ENCODE data around the gene ZNF582. TPM values are rescaled to one million over a fixed set of nuclear protein-coding genes. Genes with fewer than 3 reads are reported as not detected.
A peak's percentile ranks its signal among the peaks of the same experiment; 100 is the strongest.

ZNF582 gene
- total RNA-seq, 2 experiments from 2014 or later, result 5.0 to 5.5 TPM

DNA sequence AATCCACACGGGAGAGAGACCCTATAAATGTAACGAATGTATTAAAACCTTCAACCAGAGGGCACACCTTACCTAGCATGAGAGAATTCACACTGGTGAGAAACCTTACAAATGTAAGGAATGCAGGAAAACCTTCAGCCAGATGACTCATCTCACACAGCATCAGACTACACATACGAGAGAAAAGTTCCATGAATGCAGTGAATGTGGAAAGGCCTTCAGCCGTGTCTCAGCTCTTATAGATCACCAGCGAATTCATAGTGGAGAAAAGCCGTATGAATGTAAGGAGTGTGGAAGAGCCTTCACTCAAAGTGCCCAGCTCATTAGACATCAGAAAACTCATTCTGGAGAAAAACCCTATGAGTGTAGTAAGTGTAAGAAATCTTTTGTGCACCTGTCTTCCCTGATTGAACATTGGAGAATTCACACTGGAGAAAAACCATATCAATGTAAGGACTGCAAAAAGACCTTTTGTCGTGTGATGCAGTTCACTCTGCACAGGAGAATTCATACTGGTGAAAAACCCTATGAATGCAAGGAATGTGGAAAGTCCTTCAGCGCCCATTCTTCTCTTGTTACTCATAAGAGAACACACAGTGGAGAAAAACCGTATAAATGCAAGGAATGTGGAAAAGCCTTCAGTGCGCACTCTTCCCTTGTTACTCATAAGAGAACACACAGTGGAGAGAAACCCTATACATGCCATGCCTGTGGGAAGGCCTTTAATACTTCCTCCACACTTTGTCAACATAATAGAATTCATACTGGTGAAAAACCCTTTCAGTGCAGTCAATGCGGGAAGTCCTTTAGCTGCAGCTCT is 16.0 kb downstream of the ZNF582 start:
- DNase-seq (no peak), ATAC-seq (ENCODE audit: low read depth) (no peak)
- peaks cover 73% of the 10 kb centered on the region for H3K36me3 Mint-ChIP-seq
- H3K27ac Mint-ChIP-seq, result no peak overlapping the region
- POLR2A ChIA-PET, result no interaction called here
- peaks cover 52% of the 10 kb centered on the region for H3K9me3 Mint-ChIP-seq
- H3K4me1 Mint-ChIP-seq, result peaks cover 6% of the 10 kb centered on the region
- no peak overlapping the region for H3K4me3 Mint-ChIP-seq
- H3K27me3 Mint-ChIP-seq, result no peaks in the 10 kb centered on the region

DNA sequence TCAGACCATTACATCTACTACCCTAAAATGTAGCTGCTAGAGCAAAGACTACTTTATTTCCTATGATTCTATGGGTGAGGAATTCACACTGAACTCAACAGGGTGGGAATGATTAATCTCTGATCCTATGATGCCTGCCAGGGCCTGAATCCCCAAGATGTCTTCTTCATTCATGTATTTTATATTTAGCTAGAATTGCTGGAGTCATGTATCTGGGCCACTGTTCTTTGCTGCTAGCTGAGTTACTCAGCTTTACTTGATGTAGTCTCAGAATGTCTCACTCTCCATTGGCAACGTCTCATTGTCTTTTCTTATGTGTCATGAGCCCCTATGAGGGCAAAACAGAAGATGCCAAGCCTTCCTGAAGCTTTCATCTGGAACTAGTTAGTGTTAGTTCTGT is 21.1 kb downstream of the ZNF582 start:
- DNase-seq (no peak), ATAC-seq (ENCODE audit: low read depth) (no peak)
- Mint-ChIP-seq H3K4me3 (no peak overlapping the region), H3K4me1 (peaks cover 17% of the 10 kb centered on the region), H3K27ac (no peak overlapping the region), H3K27me3 (no peaks in the 10 kb centered on the region), H3K9me3 (peaks cover 51% of the 10 kb centered on the region), H3K36me3 (peaks cover 80% of the 10 kb centered on the region)
- POLR2A ChIA-PET, result no interaction called here

DNA sequence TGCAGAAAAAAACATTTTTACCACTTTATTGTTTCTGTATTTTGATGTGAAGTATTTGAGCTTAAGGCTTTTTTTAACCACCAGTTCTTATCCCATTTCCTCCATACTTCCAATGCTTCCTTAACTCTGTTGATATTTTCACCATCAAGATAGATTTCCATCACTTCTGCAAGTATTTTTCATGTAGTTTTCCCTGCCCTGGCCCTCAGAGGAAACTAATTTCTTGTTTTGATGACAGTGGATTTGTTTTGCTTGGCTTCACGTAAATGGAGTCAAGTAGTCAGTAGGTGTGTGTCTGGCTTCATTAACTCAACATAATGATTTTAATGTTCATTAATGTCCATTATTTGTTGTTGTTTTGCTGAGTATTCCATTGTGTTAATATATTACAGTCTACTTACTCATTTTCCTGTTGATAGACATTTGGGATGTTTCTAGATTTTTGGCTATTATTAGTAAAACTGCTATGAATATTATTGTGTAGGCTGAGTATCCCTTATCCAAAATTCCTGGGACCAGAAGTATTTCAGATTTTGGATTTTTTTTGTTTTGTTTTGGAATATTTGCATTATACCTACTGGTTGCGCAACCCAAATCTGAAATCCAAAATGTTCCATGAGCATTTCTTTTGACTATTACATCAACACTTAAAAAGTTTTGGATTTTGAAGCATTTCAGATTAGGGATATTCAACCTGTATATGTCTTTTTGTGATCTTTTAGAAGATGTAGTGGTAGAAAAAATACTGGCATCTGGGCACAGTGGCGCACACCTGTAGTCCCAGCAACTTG is 23.3 kb downstream of the ZNF582 start:
- Mint-ChIP-seq H3K9me3 (peaks cover 42% of the 10 kb centered on the region), H3K27ac (no peak overlapping the region), H3K4me1 (peaks cover 17% of the 10 kb centered on the region), H3K4me3 (no peak overlapping the region), H3K27me3 (no peaks in the 10 kb centered on the region), H3K36me3 (peaks cover 63% of the 10 kb centered on the region)
- no peak for DNase-seq
- no peak for ATAC-seq (ENCODE audit: low read depth)
- POLR2A ChIA-PET, result no interaction called here

DNA sequence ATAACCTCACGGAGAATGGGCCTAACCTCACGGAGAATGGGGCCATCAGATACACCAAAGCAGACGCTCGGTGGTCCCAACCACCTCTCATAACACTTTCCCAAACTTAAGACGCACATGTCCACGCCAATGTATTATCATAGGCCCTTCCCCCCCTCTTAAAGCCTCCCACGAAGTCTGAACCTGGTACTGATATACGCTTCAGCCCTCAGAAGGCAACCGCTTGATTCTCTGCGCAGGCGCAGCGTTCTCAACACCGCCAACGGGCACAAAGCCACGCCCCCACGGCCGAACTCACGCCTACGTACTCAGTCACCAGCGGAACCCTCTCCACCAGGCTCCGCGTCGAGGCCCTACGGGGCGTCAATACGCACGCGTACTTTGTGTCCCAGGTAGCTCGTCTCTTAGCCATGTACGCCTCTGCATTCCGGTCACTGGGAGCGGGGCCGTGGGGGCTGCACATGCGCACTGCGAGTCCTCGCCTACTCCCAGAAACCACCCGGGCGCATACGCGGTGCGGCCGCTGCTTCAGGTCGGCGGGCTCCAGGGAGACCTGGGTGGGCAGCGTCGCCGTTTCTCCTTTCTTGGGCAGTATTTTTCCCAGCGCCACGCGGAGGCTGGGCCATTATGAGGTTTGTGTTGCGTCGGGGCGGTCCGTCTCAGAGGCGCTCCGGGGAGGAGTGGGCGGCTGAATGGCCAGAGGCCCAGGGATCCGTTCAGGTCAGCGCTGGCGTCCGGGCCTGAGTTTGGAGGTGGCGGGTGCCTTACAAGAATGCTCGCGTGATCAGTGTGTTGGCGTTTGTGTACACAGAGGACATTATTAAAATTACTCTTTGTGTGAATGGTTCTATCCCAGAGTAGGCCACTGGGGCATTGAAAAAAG is 25.3 kb downstream of the ZNF582 start:
- Mint-ChIP-seq H3K4me3 (peak overlapping the region; percentile 95), H3K27me3 (no peaks in the 10 kb centered on the region), H3K9me3 (peaks cover 39% of the 10 kb centered on the region), H3K36me3 (peaks cover 43% of the 10 kb centered on the region), H3K27ac (peak overlapping the region; percentile 90), H3K4me1 (peaks cover 17% of the 10 kb centered on the region)
- DNase-seq (peak; percentile 88), ATAC-seq (ENCODE audit: low read depth) (peak; percentile 100)
- POLR2A ChIA-PET, result interaction anchor here (0.5 to 1.0 kb wide), 4 partner anchors 36 to 1395 kb away, joined by 3 to 4 read pairs (median 3); partner anchors contain the start of genes ZFP28 and ZNF583

DNA sequence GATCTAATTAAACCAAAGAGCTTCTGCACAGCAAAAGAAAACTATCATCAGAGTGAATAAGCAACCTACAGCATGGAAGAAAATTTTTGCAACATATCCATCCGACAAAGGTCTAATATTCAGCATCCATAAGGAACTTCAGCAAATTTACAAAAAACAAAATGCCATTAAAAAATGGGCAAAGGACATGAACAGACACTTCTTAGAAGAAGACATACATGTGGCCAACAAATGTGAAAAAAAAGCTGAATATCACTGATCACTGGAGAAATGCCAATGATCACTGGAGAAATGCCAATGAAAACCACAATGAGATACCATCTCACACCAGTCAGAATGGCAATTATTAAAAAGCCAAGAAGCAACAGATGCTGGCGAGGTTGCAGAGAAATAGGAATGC is 32.5 kb downstream of the ZNF582 start:
- Mint-ChIP-seq H3K36me3 (peaks cover 7% of the 10 kb centered on the region), H3K4me1 (no peaks in the 10 kb centered on the region), H3K27me3 (no peaks in the 10 kb centered on the region), H3K27ac (no peak overlapping the region), H3K4me3 (no peak overlapping the region), H3K9me3 (peaks cover 38% of the 10 kb centered on the region)
- POLR2A ChIA-PET, result no interaction called here
- no peak for ATAC-seq (ENCODE audit: low read depth)
- no peak for DNase-seq

DNA sequence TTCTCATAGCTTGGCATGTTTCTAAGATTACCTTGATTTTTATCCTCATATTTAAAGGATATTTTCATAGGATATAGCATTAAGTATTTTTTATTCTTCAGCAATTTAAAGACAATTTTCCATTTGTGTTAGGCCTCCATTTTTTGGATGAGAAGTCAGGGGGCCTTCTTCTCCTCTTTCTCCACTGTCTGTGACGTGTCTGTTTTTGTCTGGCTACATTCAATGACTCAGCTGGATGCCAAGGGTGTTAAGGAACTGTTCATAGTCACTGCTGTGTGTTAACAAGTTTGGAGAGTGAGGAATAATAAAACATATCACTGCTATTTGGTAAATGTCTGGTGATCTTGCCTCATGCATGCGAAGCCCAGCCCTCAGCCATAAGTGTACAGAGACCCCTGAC is 36.4 kb downstream of the ZNF582 start:
- DNase-seq (no peak), ATAC-seq (ENCODE audit: low read depth) (no peak)
- POLR2A ChIA-PET, result no interaction called here
- H3K27me3 Mint-ChIP-seq, result no peaks in the 10 kb centered on the region
- H3K4me3 Mint-ChIP-seq, result no peak overlapping the region
- peaks cover 5% of the 10 kb centered on the region for H3K36me3 Mint-ChIP-seq
- H3K27ac Mint-ChIP-seq, result no peak overlapping the region
- H3K9me3 Mint-ChIP-seq, result peaks cover 23% of the 10 kb centered on the region
- no peaks in the 10 kb centered on the region for H3K4me1 Mint-ChIP-seq

DNA sequence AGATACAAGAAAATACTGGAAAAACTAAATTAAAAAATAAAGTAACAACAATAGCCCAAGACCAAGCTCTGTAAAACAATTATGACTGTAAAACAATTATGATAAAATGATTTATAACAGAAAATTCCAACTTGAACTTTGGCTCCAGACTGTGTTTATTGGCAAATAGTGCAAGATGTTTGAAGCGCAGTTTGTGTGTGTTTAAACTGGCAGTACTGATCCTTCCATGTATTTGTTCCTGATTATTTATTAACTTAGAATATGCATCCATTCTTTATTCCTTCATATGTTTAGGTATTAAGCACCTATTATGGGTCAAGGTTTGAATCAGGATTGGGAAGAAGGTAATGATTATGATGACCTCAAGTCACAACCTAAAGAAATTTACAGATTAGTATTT is 37.8 kb downstream of the ZNF582 start:
- no peak for ATAC-seq (ENCODE audit: low read depth)
- Mint-ChIP-seq H3K4me3 (no peak overlapping the region), H3K36me3 (peaks cover 3% of the 10 kb centered on the region), H3K27ac (no peak overlapping the region), H3K9me3 (peaks cover 19% of the 10 kb centered on the region), H3K27me3 (no peaks in the 10 kb centered on the region), H3K4me1 (no peaks in the 10 kb centered on the region)
- no peak for DNase-seq
- POLR2A ChIA-PET, result no interaction called here

DNA sequence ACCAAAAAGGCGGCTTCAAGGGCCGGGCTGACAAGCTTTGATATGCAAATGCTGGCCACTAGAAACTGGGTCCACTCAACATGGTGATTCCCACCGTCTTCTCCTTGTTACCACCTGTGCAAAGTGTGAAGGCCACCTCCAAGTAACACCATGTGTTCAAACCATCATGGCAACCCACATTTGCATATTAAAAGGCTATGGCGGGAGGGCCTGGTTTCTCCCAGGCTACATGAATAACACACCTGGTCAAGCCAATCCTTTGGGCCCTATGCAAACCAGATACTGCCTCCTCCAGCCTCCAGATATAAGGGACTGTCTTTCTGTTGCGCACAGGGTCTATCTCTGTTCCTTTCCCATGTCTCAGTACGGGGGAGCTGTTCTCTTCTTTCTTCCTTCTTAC is 42.1 kb downstream of the ZNF582 start:
- no peak overlapping the region for H3K4me3 Mint-ChIP-seq
- H3K36me3 Mint-ChIP-seq, result no peaks in the 10 kb centered on the region
- no peaks in the 10 kb centered on the region for H3K4me1 Mint-ChIP-seq
- no peak overlapping the region for H3K27ac Mint-ChIP-seq
- POLR2A ChIA-PET, result no interaction called here
- no peaks in the 10 kb centered on the region for H3K9me3 Mint-ChIP-seq
- H3K27me3 Mint-ChIP-seq, result no peaks in the 10 kb centered on the region
- no peak for DNase-seq
- no peak for ATAC-seq (ENCODE audit: low read depth)

DNA sequence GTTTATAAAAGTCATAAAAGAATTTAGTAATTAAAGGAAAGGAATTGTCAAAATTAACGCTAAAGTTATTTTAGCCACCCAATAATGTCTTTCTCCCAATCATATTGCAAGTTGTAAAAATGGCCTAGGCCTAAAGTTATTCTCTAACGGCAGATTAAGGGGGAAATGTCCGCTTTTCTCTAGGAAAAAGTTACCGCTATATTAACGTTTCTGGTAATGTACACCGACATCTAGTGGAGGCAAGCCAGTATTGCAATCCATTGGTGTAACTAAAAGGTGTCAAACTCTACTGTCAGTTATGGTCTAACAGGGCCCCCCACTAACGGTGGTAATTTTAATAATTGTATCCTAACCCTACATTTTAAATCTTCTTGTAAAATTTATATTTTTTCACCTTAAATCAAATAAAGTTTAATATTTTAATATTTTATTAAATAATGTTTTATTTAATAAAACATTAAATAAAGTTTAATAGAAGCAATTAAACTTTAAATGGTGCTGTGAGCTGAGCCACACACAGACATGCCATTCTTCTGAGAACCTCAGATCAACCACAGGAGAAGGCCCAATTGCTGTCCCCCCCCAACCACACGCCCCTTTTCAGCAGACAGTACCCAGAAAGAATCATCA is 42.8 kb downstream of the ZNF582 start:
- no peaks in the 10 kb centered on the region for H3K4me1 Mint-ChIP-seq
- H3K27ac Mint-ChIP-seq, result no peak overlapping the region
- POLR2A ChIA-PET, result no interaction called here
- ATAC-seq (ENCODE audit: low read depth) (no peak), DNase-seq (no peak)
- H3K36me3 Mint-ChIP-seq, result no peaks in the 10 kb centered on the region
- no peaks in the 10 kb centered on the region for H3K27me3 Mint-ChIP-seq
- H3K9me3 Mint-ChIP-seq, result no peaks in the 10 kb centered on the region
- no peak overlapping the region for H3K4me3 Mint-ChIP-seq

DNA sequence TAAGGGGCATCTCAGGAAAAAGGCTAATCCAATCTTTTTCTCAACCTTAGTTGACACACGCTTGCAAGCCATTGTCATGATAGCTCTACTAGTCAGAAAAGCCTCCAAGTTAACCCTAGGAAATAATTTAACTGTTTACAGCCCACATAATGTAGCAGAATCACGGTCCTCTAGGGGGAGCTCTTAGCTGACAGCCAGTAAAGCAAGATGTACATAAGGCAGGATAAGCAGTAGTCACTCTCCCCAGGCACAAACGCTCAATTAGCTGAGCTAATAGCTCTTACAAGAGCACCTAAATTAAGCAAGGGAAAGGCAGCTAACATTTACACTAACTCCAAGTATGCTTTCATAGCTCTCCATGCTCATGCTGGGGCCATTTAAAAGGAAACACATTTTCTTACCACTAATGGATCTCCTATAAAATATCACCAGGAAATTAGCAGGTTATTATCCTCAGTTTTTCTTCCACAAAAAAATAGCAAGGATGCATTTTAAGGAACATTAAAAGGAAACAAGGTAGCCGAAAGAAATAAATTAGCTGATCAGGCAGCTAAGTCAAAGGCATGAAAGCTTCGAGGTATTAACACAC is 45.0 kb downstream of the ZNF582 start:
- Mint-ChIP-seq H3K9me3 (no peaks in the 10 kb centered on the region), H3K36me3 (no peaks in the 10 kb centered on the region), H3K4me3 (no peak overlapping the region), H3K27me3 (no peaks in the 10 kb centered on the region), H3K27ac (no peak overlapping the region), H3K4me1 (no peaks in the 10 kb centered on the region)
- ATAC-seq (ENCODE audit: low read depth) (no peak), DNase-seq (no peak)
- POLR2A ChIA-PET, result no interaction called here

DNA sequence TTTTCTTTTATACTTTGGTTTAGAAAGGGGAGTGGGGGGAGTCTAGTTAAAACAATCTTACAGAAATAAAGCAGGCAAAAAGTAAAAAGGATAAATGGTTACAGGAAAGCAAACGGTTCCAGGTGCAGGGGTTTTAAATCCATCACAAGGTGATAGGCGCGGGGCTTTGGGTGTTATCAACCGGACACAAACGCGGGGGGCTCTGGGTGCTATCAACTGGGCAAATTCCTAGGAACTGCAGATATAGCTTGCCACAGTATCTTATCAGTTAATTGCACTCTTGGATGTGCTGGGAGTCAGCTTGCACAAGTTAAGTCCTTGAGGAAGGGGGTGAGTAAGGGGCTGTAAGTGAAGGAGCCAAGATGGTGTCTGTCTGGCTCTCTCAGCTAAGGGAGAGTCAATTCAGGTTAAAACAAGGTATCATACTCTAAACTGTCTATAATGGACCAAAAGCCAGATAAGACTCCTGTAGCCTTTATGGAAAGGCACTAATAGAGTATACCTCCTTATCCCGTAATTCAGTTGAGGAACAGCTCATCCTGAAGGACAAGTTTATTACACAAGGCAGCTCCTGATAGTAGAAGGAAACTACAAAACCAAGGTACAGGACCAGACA is 46.1 kb downstream of the ZNF582 start:
- no peak for DNase-seq
- H3K27me3 Mint-ChIP-seq, result no peaks in the 10 kb centered on the region
- H3K36me3 Mint-ChIP-seq, result no peaks in the 10 kb centered on the region
- POLR2A ChIA-PET, result no interaction called here
- peaks cover 7% of the 10 kb centered on the region for H3K9me3 Mint-ChIP-seq
- H3K4me1 Mint-ChIP-seq, result no peaks in the 10 kb centered on the region
- H3K4me3 Mint-ChIP-seq, result no peak overlapping the region
- ATAC-seq (ENCODE audit: low read depth), result no peak
- H3K27ac Mint-ChIP-seq, result no peak overlapping the region

DNA sequence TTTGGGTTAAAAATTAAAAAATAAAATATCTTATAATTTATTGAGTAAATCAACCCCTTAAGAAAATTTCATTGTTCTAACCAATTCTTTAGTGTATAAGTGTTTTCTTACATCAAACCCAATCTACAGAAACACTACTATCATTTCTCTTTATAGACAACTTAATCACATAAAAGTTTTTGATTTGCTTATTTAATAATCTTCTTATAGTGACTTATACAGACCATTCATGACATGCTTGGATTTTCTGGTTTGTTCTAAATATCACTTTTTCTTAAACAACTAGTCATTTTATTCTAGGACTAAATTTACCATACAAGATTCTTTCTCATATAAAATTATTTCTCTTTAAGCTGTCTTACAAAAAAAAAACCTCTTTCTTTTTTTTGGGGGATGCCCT is 51.4 kb downstream of the ZNF582 start:
- H3K4me3 Mint-ChIP-seq, result no peak overlapping the region
- H3K27ac Mint-ChIP-seq, result no peak overlapping the region
- no peaks in the 10 kb centered on the region for H3K4me1 Mint-ChIP-seq
- DNase-seq (no peak), ATAC-seq (ENCODE audit: low read depth) (no peak)
- no peaks in the 10 kb centered on the region for H3K36me3 Mint-ChIP-seq
- peaks cover 17% of the 10 kb centered on the region for H3K9me3 Mint-ChIP-seq
- no peaks in the 10 kb centered on the region for H3K27me3 Mint-ChIP-seq
- POLR2A ChIA-PET, result no interaction called here
